CD4-positive, alpha-beta memory T cell (primary cell): Measurements from ENCODE around the gene SDR42E2. TPM values are rescaled to one million over a fixed set of nuclear protein-coding genes. Genes with fewer than 3 reads are reported as not detected.
A peak's percentile ranks its signal among the peaks of the same experiment; 100 is the strongest.
"Not testable (repeated sequence)": the region's sequence is repeated elsewhere in the genome, so short reads cannot be mapped to it uniquely, and the experiment has no call there.

Experiments
- CTCF ChIA-PET: fragments of 350-600 bp; sonication (Branson Sonifier 250); formaldehyde crosslinking; loops from one replicate; lab custom pipeline; 2021; ENCODE audit warnings: inconsistent platforms; ENCODE audit not compliant: partially characterized antibody; lab: Charles Lee
- POLR2A ChIA-PET: fragments of 350-600 bp; sonication (Branson Sonifier 250); formaldehyde crosslinking; loops from one replicate; lab custom pipeline; 2021; ENCODE audit not compliant: partially characterized antibody; lab: Charles Lee
- DNase-seq, 5 donors: peaks; one replicate each; pipeline versions ENCODE4 v3.0.0 to v3.0.0-alpha.2; 2020 to 2022; ENCODE audit warnings: mixed read lengths in 1 of 5
- H3K27ac ChIP-seq: one replicate; pipeline ENCODE4 v1.7.0; 2013; ENCODE audit warnings: low read depth, low read length
- H3K27me3 ChIP-seq: 2 replicates; pipeline ENCODE4 v1.7.0; 2013; ENCODE audit warnings: mild to moderate bottlenecking, low read length, moderate library complexity; ENCODE audit not compliant: insufficient read depth
- H3K36me3 ChIP-seq: 2 replicates; pipeline ENCODE4 v1.7.0; 2013; ENCODE audit warnings: mild to moderate bottlenecking, low read length, moderate library complexity; ENCODE audit not compliant: insufficient read depth
- H3K4me1 ChIP-seq: 2 replicates; pipeline ENCODE4 v1.7.0; 2013; ENCODE audit warnings: mild to moderate bottlenecking, low read length, moderate library complexity; ENCODE audit not compliant: insufficient read depth
- H3K4me3 ChIP-seq, 2 donors: one replicate each; pipeline ENCODE4 v1.7.0; 2013; ENCODE audit warnings: low read length in 2 of 2, mild to moderate bottlenecking in 1 of 2
- H3K9me3 ChIP-seq, 2 donors: one replicate each; pipeline ENCODE4 v1.7.0; 2013; ENCODE audit warnings: low read length in 2 of 2, control low read depth in 1 of 2; ENCODE audit not compliant: control insufficient read depth in 1 of 2
- H3K27ac Mint-ChIP-seq, 7 donors: one replicate each; pipeline ENCODE4 v1.8.0; 2020 to 2021; ENCODE audit warnings: mixed read lengths in 7 of 7, mild to moderate bottlenecking in 6 of 7, inconsistent platforms in 3 of 7, moderate library complexity in 3 of 7
- H3K27me3 Mint-ChIP-seq, 2 donors: one replicate each; pipeline ENCODE4 v1.8.0; 2020 to 2021; ENCODE audit warnings: mixed read lengths in 2 of 2
- H3K36me3 Mint-ChIP-seq, 2 donors: one replicate each; pipeline ENCODE4 v1.8.0; 2020 to 2021; ENCODE audit warnings: mixed read lengths in 2 of 2, inconsistent platforms in 1 of 2, mild to moderate bottlenecking in 1 of 2
- H3K4me1 Mint-ChIP-seq, 4 donors: one replicate each; pipeline ENCODE4 v1.8.0; 2020 to 2021; ENCODE audit warnings: mixed read lengths in 4 of 4, mild to moderate bottlenecking in 1 of 4
- H3K4me3 Mint-ChIP-seq, 8 donors: one replicate each; pipeline ENCODE4 v1.8.0; 2020 to 2021; ENCODE audit warnings: mixed read lengths in 8 of 8, mild to moderate bottlenecking in 7 of 8, moderate library complexity in 6 of 8, inconsistent platforms in 3 of 8
- H3K9me3 Mint-ChIP-seq, 8 donors: one replicate each; pipeline ENCODE4 v1.8.0; 2020 to 2021; ENCODE audit warnings: mixed read lengths in 8 of 8, mild to moderate bottlenecking in 5 of 8, inconsistent platforms in 3 of 8, moderate library complexity in 1 of 8
- intact Hi-C: fragments of 100-400 bp; cut with micrococcal nuclease; formaldehyde crosslinking; loops from one replicate; pipeline ENCODE4 v1.15.1; 2023
- polyA plus RNA-seq, 2 donors: library from polyadenylated mRNA; unstranded; fragments of 300-500 nt; fragmentation: Illumina TruSeq; gene quantifications; one replicate each; pipeline ENCODE4 v1.2.3, GENCODE V29; 2021
- total RNA-seq, 2 experiments: library from RNA; stranded (reverse); gene quantifications; one replicate each; pipeline ENCODE4 v1.2.3, GENCODE V29; 2021

SDR42E2 gene
- total and polyA plus RNA-seq, 4 experiments from 2014 or later, result 0.11 to 0.88 (median 0.64) TPM

DNA sequence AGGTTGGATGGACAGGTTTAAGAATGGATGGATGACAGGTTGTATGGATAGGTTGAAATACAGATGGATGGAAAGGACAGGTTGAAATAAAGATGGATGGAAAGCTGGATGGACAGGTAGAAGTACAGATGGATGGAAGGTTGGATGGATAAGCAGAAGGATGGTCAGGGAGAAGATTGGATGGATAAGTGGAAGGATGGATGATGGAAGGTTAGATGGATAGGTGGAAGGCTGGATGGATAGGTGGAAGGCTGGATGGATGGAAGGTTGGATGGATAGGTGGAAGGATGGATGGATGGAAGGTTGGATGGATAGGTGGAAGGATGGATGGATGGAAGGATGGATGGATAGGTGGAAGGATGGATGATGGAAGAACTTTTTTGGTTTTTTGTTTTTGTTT lies 905 bp upstream of the SDR42E2 start:
- Histone ChIP-seq H3K36me3 (no peaks in the 10 kb centered on the region), H3K27ac (no peak overlapping the region), H3K4me3 (no peak overlapping the region), H3K9me3 (no peaks in the 10 kb centered on the region), H3K27me3 (peaks cover 4% of the 10 kb centered on the region), H3K4me1 (peaks cover 8% of the 10 kb centered on the region)
- H3K27ac Mint-ChIP-seq, result no peak overlapping the region
- peaks cover 0 to 4% (median 0%) of the 10 kb centered on the region in 8 donors for H3K9me3 Mint-ChIP-seq
- H3K27me3 Mint-ChIP-seq, result peaks cover 7 to 9% of the 10 kb centered on the region in 2 donors
- peaks cover 4 to 11% (median 8%) of the 10 kb centered on the region in 4 donors for H3K4me1 Mint-ChIP-seq
- intact Hi-C loops, result no loop called here
- H3K36me3 Mint-ChIP-seq, result no peaks in the 10 kb centered on the region
- H3K4me3 Mint-ChIP-seq, result peak overlapping the region in 7 of 8 donors; percentile 20 to 65 (median 55)
- ChIA-PET POLR2A (no interaction called here), CTCF (no interaction called here)
- no peak for DNase-seq

- ChIA-PET POLR2A (no interaction called here), CTCF (no interaction called here)
- Mint-ChIP-seq H3K36me3 (no peaks in the 10 kb centered on the region), H3K27ac (no peak overlapping the region), H3K4me3 (peak overlapping the region in 4 of 8 donors; percentile 20 to 66 (median 44)), H3K4me1 (peaks cover 4 to 11% (median 8%) of the 10 kb centered on the region in 4 donors), H3K27me3 (peaks cover 7 to 9% of the 10 kb centered on the region in 2 donors), H3K9me3 (peaks cover 0 to 4% (median 0%) of the 10 kb centered on the region in 8 donors)
- no peak for DNase-seq
- intact Hi-C loops, result no loop called here
- peak overlapping the region in 1 of 2 donors; percentile 22 for H3K4me3 ChIP-seq
- no peaks in the 10 kb centered on the region for H3K36me3 ChIP-seq
- H3K27ac ChIP-seq, result no peak overlapping the region
- H3K4me1 ChIP-seq, result peaks cover 8% of the 10 kb centered on the region
- H3K27me3 ChIP-seq, result peaks cover 4% of the 10 kb centered on the region
- H3K9me3 ChIP-seq, result no peaks in the 10 kb centered on the region
These were observed 327 bp downstream of the SDR42E2 start for GRCh38 chr16:22162656-22163009.

DNA sequence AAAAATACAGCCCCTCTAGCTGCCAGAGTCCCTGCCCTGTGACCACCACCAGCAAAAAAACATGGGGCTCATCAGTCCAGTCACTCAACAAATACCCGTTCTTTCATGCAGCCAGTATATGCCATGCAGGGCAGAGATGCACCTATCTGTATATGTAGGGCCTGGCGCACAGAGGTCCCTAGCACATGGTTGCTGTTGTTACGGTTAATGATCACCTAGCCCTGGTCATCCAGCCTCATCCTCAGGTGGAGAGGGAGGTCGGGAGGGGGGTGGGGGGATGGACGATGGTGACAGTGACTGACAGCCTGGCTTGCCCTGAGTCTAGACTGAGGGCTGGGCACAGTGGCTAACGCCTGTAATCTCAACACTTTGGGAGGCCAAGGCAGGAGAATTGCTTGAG lies 1.5 kb downstream of the SDR42E2 start:
- Histone ChIP-seq H3K27ac (no peak overlapping the region), H3K4me3 (no peak overlapping the region), H3K27me3 (peaks cover 4% of the 10 kb centered on the region), H3K4me1 (peaks cover 8% of the 10 kb centered on the region), H3K9me3 (no peaks in the 10 kb centered on the region), H3K36me3 (no peaks in the 10 kb centered on the region)
- no peak for DNase-seq
- intact Hi-C loops, result no loop called here
- H3K4me3 Mint-ChIP-seq, result no peak overlapping the region
- H3K9me3 Mint-ChIP-seq, result peaks cover 0 to 4% (median 0%) of the 10 kb centered on the region in 8 donors
- no peak overlapping the region for H3K27ac Mint-ChIP-seq
- H3K27me3 Mint-ChIP-seq, result peaks cover 6 to 8% of the 10 kb centered on the region in 2 donors
- ChIA-PET CTCF (no interaction called here), POLR2A (no interaction called here)
- peaks cover 4 to 11% (median 8%) of the 10 kb centered on the region in 4 donors for H3K4me1 Mint-ChIP-seq
- H3K36me3 Mint-ChIP-seq, result no peaks in the 10 kb centered on the region

DNA sequence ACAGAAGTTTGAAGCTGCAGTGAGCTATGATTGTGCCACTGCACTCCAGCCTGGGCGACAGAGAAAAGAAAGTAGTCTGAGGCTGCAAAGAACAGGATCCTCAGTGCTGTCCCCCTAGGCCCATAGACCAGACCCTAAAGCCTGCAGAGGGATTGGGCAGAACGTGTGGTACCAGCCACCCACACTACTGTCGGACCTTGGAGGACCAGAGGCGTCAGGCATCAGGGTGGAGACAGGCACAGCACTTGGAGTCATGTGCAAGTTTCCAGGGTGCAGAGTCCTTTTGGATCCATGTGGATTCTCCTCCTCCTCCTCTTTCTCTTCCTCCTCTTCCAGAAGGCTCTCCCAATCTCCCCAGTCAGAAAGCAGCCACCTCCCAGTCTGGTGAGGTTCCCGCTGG lies 2.2 kb downstream of the SDR42E2 start:
- H3K36me3 ChIP-seq, result no peaks in the 10 kb centered on the region
- Mint-ChIP-seq H3K9me3 (peaks cover 0 to 4% (median 0%) of the 10 kb centered on the region in 8 donors), H3K27ac (no peak overlapping the region), H3K4me1 (peaks cover 4 to 11% (median 8%) of the 10 kb centered on the region in 4 donors), H3K27me3 (peaks cover 5 to 7% of the 10 kb centered on the region in 2 donors), H3K36me3 (no peaks in the 10 kb centered on the region), H3K4me3 (no peak overlapping the region)
- H3K27ac ChIP-seq, result no peak overlapping the region
- H3K4me3 ChIP-seq, result no peak overlapping the region
- intact Hi-C loops, result no loop called here
- peaks cover 4% of the 10 kb centered on the region for H3K27me3 ChIP-seq
- H3K4me1 ChIP-seq, result peaks cover 8% of the 10 kb centered on the region
- ChIA-PET POLR2A (no interaction called here), CTCF (no interaction called here)
- no peak for DNase-seq
- H3K9me3 ChIP-seq, result no peaks in the 10 kb centered on the region

DNA sequence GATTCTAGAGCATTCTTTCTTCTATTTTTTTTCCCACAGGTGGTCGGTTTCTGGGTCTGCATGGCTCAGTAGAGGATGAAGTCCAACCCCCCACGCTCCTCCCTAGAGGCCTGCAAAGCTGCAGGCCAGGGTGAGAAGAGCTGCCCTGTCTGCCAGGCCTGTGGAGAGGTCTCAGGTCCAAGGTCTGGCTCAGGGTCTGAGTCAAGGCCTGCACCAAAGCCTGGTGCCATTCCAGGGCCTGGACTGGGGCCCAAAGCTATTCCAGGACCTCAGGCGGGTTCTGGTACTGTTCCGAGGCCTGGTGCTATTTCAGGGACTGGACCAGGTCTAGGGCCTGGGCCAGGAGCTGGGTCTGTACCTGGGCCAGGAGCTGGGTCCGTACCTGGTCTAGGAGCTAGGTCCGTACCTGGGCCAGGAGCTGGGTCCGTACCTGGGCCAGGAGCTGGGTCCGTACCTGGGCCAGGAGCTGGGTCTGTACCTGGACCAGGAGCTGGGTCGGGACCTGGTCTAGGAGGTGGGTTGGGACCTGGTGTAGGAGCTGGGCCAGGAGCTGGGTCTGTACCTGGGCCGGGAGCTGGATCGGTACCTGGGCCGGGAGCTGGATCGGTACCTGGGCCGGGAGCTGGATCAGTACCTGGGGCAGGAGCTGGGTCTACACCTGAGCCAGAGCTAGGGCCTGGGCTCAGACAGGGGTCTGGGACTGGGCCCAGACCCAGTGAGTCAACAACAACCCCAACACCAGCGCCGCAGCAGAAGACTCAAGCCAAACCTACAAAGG lies 3.4 kb downstream of the SDR42E2 start:
- no peaks in the 10 kb centered on the region for H3K9me3 ChIP-seq
- H3K4me3 ChIP-seq, result no peak overlapping the region
- ChIA-PET CTCF (interaction anchor here (1.0 to 1.3 kb wide), 2 partner anchors 10 to 165 kb away, joined by 3 read pairs; no protein-coding TSS in a partner anchor), POLR2A (no interaction called here)
- Mint-ChIP-seq H3K4me1 (peaks cover 4 to 11% (median 8%) of the 10 kb centered on the region in 4 donors), H3K9me3 (peaks cover 0 to 4% (median under 1%) of the 10 kb centered on the region in 8 donors), H3K27ac (no peak overlapping the region), H3K36me3 (no peaks in the 10 kb centered on the region), H3K27me3 (peaks cover 5% of the 10 kb centered on the region in 2 donors), H3K4me3 (no peak overlapping the region)
- no peak overlapping the region for H3K27ac ChIP-seq
- intact Hi-C loops, result no loop called here
- H3K4me1 ChIP-seq, result peaks cover 8% of the 10 kb centered on the region
- H3K36me3 ChIP-seq, result no peaks in the 10 kb centered on the region
- DNase-seq, result no peak
- peaks cover 4% of the 10 kb centered on the region for H3K27me3 ChIP-seq

DNA sequence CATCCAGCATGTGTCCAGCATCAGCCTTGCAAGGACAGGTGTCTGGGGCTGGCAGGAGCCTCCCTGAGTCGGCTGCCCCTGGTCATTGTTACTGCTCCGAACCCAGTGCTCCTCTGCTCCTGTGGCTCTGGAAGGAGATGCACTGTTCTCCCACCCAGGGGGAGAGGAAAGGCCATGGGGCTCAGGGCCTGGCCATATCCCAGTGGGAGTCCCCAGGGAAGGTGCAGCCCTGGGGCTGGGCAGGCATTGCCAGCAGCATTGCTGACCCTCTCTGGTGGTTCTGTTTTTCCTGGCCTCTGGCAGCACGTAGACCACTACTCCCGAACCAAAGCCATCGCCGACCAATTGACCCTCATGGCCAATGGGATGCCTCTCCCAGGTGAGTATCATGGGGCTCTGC lies 9.6 kb downstream of the SDR42E2 start:
- H3K9me3 ChIP-seq, result no peaks in the 10 kb centered on the region
- Mint-ChIP-seq H3K9me3 (peaks cover 0 to 2% (median 0%) of the 10 kb centered on the region in 8 donors), H3K4me1 (no peaks in the 10 kb centered on the region), H3K36me3 (no peaks in the 10 kb centered on the region), H3K4me3 (no peak overlapping the region), H3K27me3 (no peaks in the 10 kb centered on the region), H3K27ac (no peak overlapping the region)
- CTCF ChIA-PET, result no interaction called here
- no peaks in the 10 kb centered on the region for H3K27me3 ChIP-seq
- intact Hi-C loops, result no loop called here
- no peak overlapping the region for H3K27ac ChIP-seq
- no peak for DNase-seq
- H3K4me3 ChIP-seq, result no peak overlapping the region
- POLR2A ChIA-PET, result no interaction called here
- no peaks in the 10 kb centered on the region for H3K4me1 ChIP-seq
- no peaks in the 10 kb centered on the region for H3K36me3 ChIP-seq

DNA sequence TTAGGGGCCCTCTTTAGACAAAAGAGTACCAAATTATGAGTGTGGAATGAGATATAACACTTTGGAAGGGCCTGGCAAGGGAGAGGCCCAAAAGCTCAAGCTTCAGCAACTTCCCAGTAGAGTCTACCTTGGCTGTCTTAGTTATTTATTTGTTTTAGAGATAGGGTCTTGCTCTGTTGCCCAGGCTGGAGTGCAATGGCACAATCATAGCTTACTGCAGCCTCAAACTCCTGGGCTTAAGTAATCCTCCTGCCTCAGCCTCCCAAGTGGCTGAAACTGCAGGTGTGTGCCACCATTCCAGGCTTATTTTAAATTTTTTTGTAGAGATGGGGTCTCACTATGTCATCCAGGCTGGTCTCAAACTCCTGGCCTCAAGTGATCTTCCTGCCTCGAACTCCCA lies 10.3 kb downstream of the SDR42E2 start:
- H3K9me3 Mint-ChIP-seq, H3K36me3 ChIP-seq, H3K4me1 ChIP-seq, CTCF ChIA-PET, intact Hi-C loops, H3K4me3 ChIP-seq, H3K4me1 Mint-ChIP-seq, H3K4me3 Mint-ChIP-seq, H3K36me3 Mint-ChIP-seq, DNase-seq, H3K9me3 ChIP-seq, H3K27ac Mint-ChIP-seq, H3K27me3 ChIP-seq, H3K27me3 Mint-ChIP-seq, H3K27ac ChIP-seq: not testable (repeated sequence)
- POLR2A ChIA-PET, result interaction anchor here (0.6 kb wide), 1 partner anchor 14 kb away, joined by 3 read pairs; no protein-coding TSS in a partner anchor
